ENCODE measurements around the gene NRGN. TPM values are rescaled to one million over a fixed set of nuclear protein-coding genes. Genes with fewer than 3 reads are reported as not detected.

Gene NRGN
- total and polyA plus RNA-seq, 2 of the 8 experiments (the other 6 are each of a cell fraction or from before 2014, with no cell fraction given): 0.60 to 1.0 TPM

Other genes starting within 250 kb of the NRGN start
- not detected in 2 replicates for gene OR8B12, start 196.3 kb upstream of the NRGN start, total RNA-seq (2021; fragmentation: NEBNext Ultra II Directional; extraction: Animal tissue kit (Norgen Biotek cat#: 25700))
- gene OR8B12, start 196.3 kb upstream of the NRGN start, polyA plus RNA-seq (2011; rRNA removed): not detected in 2 replicates
- not detected in 2 replicates for gene OR8A1, start 169.9 kb upstream of the NRGN start, total RNA-seq (2021; fragmentation: NEBNext Ultra II Directional; extraction: Animal tissue kit (Norgen Biotek cat#: 25700))
- not detected in 2 replicates for gene OR8A1, start 169.9 kb upstream of the NRGN start, polyA plus RNA-seq (2011; rRNA removed)
- not detected in 2 replicates for gene PANX3, start 128.5 kb upstream of the NRGN start, total RNA-seq (2021; fragmentation: NEBNext Ultra II Directional; extraction: Animal tissue kit (Norgen Biotek cat#: 25700))
- not detected in 2 replicates for gene PANX3, start 128.5 kb upstream of the NRGN start, polyA plus RNA-seq (2011; rRNA removed)
- 22.7 and 26.7 TPM in 2 replicates for gene TBRG1, start 117.1 kb upstream of the NRGN start, total RNA-seq (2021; fragmentation: NEBNext Ultra II Directional; extraction: Animal tissue kit (Norgen Biotek cat#: 25700))
- 13.6 and 16.3 TPM in 2 replicates for gene TBRG1, start 117.1 kb upstream of the NRGN start, polyA plus RNA-seq (2011; rRNA removed)
- gene SIAE, start 66.2 kb upstream of the NRGN start, total RNA-seq (2021; fragmentation: NEBNext Ultra II Directional; extraction: Animal tissue kit (Norgen Biotek cat#: 25700)): 1.7 and 2.3 TPM in 2 replicates
- gene SIAE, start 66.2 kb upstream of the NRGN start, polyA plus RNA-seq (2011; rRNA removed): 1.9 and 3.7 TPM in 2 replicates
- gene SPA17, start 66.0 kb upstream of the NRGN start, total RNA-seq (2021; fragmentation: NEBNext Ultra II Directional; extraction: Animal tissue kit (Norgen Biotek cat#: 25700)): 4.2 and 5.2 TPM in 2 replicates
- 1.8 and 3.7 TPM in 2 replicates for gene SPA17, start 66.0 kb upstream of the NRGN start, polyA plus RNA-seq (2011; rRNA removed)
- gene VSIG2, start 12.3 kb downstream of the NRGN start, total RNA-seq (2021; fragmentation: NEBNext Ultra II Directional; extraction: Animal tissue kit (Norgen Biotek cat#: 25700)): not detected in 2 replicates
- 0.18 and 0.35 TPM in 2 replicates for gene VSIG2, start 12.3 kb downstream of the NRGN start, polyA plus RNA-seq (2011; rRNA removed)
- 0.17 TPM in 1 of 2 replicates, not detected in the other for gene ESAM, start 22.3 kb downstream of the NRGN start, total RNA-seq (2021; fragmentation: NEBNext Ultra II Directional; extraction: Animal tissue kit (Norgen Biotek cat#: 25700))
- gene ESAM, start 22.3 kb downstream of the NRGN start, polyA plus RNA-seq (2011; rRNA removed): 0.09 and 0.19 TPM in 2 replicates
- 15.9 and 17.3 TPM in 2 replicates for gene MSANTD2, start 60.5 kb downstream of the NRGN start, total RNA-seq (2021; fragmentation: NEBNext Ultra II Directional; extraction: Animal tissue kit (Norgen Biotek cat#: 25700))
- 5.6 and 8.2 TPM in 2 replicates for gene MSANTD2, start 60.5 kb downstream of the NRGN start, polyA plus RNA-seq (2011; rRNA removed)
- gene ROBO3, start 125.5 kb downstream of the NRGN start, total RNA-seq (2021; fragmentation: NEBNext Ultra II Directional; extraction: Animal tissue kit (Norgen Biotek cat#: 25700)): 7.8 and 12.1 TPM in 2 replicates
- gene ROBO3, start 125.5 kb downstream of the NRGN start, polyA plus RNA-seq (2011; rRNA removed): 24.6 and 42.1 TPM in 2 replicates
- not detected in 2 replicates for gene ROBO4, start 157.9 kb downstream of the NRGN start, total RNA-seq (2021; fragmentation: NEBNext Ultra II Directional; extraction: Animal tissue kit (Norgen Biotek cat#: 25700))
- gene ROBO4, start 157.9 kb downstream of the NRGN start, polyA plus RNA-seq (2011; rRNA removed): 0.03 TPM in 1 of 2 replicates, not detected in the other
- gene HEPN1, start 179.3 kb downstream of the NRGN start, total RNA-seq (2021; fragmentation: NEBNext Ultra II Directional; extraction: Animal tissue kit (Norgen Biotek cat#: 25700)): not detected in 2 replicates
- not detected in 2 replicates for gene HEPN1, start 179.3 kb downstream of the NRGN start, polyA plus RNA-seq (2011; rRNA removed)
- gene HEPACAM, start 196.1 kb downstream of the NRGN start, total RNA-seq (2021; fragmentation: NEBNext Ultra II Directional; extraction: Animal tissue kit (Norgen Biotek cat#: 25700)): not detected in 2 replicates
- gene HEPACAM, start 196.1 kb downstream of the NRGN start, polyA plus RNA-seq (2011; rRNA removed): not detected in 2 replicates
- 3.1 and 4.0 TPM in 2 replicates for gene CCDC15, start 214.3 kb downstream of the NRGN start, total RNA-seq (2021; fragmentation: NEBNext Ultra II Directional; extraction: Animal tissue kit (Norgen Biotek cat#: 25700))
- gene CCDC15, start 214.3 kb downstream of the NRGN start, polyA plus RNA-seq (2011; rRNA removed): 0.64 and 1.5 TPM in 2 replicates